Measurements from ENCODE around the gene C1orf232. TPM values are rescaled to one million over a fixed set of nuclear protein-coding genes. Genes with fewer than 3 reads are reported as not detected.

The C1orf232 gene
- total and polyA plus RNA-seq, 9 of the 15 experiments (the other 6 are each of a cell fraction or from before 2014, with no cell fraction given) = not detected

DNA sequence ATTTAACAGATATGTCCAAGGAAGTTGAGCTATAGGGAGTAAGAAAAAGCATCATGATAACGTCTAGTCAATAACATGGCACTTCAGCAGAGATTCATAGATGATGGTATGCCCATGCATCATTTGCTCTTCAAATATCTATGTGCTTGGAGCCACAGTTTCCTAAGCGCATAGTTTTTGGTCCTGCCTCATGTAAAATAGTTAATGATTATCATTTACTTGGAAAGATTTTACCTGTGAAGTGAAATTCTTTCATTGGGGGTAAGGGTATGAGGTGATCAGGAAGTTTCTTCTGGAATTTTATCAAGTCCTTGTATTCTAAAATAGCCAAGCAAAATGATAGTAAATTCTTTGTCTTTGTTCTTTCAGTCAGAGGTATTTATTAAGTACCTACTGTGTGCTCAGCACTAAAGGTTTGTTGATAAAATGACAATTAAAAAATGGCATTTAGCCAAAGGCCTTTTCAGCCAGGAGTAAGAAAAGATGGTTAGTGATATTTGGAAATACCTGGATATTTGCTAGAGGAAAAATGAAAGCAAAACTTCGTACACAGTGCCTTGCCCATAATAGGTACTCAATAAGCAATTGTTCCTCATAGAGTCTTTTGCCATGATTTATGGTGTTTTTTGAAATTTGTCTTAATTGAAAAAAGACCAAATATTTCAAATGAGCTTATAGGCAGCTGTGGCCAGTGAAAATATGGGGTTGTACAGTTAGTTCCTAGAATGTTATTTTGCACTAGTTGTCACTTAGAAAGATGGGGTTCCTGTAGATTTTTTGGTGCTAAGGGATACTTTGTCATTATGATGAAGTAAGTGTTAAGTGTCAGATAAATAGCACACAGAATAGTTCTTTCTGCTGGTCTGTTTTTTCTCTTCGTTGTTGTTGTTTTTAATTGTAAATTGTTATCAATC lies 44.1 kb downstream of the C1orf232 start (continued):
- TF ChIP-seq, protein P1, sequence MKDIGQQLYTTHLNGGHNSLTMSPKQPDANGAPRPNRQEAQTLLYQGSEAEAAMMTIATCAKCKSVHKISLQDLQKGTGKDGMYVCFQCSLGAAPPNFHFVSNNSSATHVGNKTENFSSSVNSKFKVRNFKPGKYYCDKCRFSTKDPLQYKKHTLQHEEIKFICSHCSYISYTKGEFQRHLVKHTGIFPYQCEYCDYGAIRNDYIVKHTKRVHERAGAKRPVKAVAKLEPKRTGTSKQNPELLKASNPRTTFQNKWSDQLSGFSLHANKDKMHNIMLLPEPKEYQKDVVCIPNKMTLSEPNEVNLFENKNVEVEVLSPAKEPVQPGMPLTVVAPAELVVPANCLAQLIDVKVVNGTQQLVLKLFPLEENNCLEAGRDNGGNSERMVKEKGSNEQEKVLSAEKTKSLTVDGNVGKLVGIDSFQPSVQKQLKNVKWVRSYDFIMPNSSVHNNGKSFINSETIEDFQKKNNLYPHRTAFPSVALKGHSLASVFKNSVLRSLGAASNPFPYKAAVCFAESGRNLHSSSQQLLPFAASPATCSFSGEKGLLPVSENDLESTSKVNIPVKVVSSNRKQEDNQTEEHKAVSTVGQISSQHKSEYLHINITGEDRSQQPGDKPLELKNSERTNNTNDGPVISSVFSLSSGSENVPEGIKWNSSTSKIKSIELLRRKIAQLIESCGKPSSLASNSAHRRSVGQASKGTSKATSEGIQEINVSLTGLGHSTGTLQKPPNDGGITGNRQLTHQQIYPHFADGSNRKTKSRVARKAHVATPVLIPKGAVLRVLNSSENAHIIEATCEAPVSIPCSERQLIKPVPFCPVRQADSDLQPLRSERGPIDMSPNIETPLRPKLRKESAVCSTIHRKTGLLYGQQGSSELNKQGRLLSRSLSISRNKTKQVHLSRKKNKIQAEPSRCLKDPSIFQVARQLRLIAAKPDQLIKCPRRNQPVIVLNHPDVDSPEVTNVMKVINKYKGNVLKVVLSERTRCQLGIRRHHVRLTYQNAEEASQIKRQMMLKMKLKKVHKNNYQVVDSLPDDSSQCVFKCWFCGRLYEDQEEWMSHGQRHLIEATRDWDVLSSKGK (CRISPR knock-in tag; IDR thresholded peaks at IDR 0.05) = no peak
- TF ChIP-seq CBX3 (IDR thresholded peaks at IDR 0.05; ENCODE audit: borderline replicate concordance in 1 of 2, low read length in 2 of 2) (no peak), GTF2E2 (tag; IDR thresholded peaks at IDR 0.05) (no peak), CHD1 (IDR thresholded peaks at IDR 0.05; ENCODE audit: low read length) (no peak), NFRKB (IDR thresholded peaks at IDR 0.05; ENCODE audit: low read depth) (0 out of 2 replicates have a peak, but pooled peaks have one; percentile 13), ZNF436 (CRISPR knock-in tag; IDR thresholded peaks at IDR 0.05) (no peak), HDAC8 (tag; IDR thresholded peaks at IDR 0.05) (peak; percentile 65), NFIX (CRISPR knock-in tag; IDR thresholded peaks at IDR 0.05; ENCODE audit: low read depth) (0 out of 2 replicates have a peak, but pooled peaks have one; percentile 5), ZNF695 (CRISPR knock-in tag; IDR thresholded peaks at IDR 0.05) (no peak), ZC3H8 (IDR thresholded peaks at IDR 0.05) (no peak), FOXP1 (CRISPR knock-in tag; IDR thresholded peaks at IDR 0.05) (no peak), MTA1 (IDR thresholded peaks at IDR 0.05; ENCODE audit: borderline replicate concordance) (no peak), TFAM (CRISPR knock-in tag; conservative IDR thresholded peaks at IDR 0.05) (no peak), XRCC3 (IDR thresholded peaks at IDR 0.05) (no peak), NCOA2 (IDR thresholded peaks at IDR 0.05; ENCODE audit: partially characterized antibody in 2 of 2) (no peak), POLR2B (IDR thresholded peaks at IDR 0.05; ENCODE audit: low read depth, partially characterized antibody) (no peak), KAT2B (IDR thresholded peaks at IDR 0.05; ENCODE audit: low read depth, low read length) (no peak), NR2C2 (CRISPR knock-in tag; IDR thresholded peaks at IDR 0.05) (no peak), NR2C2 (tag; IDR thresholded peaks at IDR 0.05) (no peak), KLF1 (tag; IDR thresholded peaks at IDR 0.05) (no peak), ZNF445 (CRISPR knock-in tag; IDR thresholded peaks at IDR 0.05; ENCODE audit: low read depth) (peak; percentile 46; the same call in 1 of the 2 replicates), SPI1 (IDR thresholded peaks at IDR 0.05; ENCODE audit: borderline replicate concordance, low read depth, low read length) (no peak)
- TF ChIP-seq, protein P2, sequence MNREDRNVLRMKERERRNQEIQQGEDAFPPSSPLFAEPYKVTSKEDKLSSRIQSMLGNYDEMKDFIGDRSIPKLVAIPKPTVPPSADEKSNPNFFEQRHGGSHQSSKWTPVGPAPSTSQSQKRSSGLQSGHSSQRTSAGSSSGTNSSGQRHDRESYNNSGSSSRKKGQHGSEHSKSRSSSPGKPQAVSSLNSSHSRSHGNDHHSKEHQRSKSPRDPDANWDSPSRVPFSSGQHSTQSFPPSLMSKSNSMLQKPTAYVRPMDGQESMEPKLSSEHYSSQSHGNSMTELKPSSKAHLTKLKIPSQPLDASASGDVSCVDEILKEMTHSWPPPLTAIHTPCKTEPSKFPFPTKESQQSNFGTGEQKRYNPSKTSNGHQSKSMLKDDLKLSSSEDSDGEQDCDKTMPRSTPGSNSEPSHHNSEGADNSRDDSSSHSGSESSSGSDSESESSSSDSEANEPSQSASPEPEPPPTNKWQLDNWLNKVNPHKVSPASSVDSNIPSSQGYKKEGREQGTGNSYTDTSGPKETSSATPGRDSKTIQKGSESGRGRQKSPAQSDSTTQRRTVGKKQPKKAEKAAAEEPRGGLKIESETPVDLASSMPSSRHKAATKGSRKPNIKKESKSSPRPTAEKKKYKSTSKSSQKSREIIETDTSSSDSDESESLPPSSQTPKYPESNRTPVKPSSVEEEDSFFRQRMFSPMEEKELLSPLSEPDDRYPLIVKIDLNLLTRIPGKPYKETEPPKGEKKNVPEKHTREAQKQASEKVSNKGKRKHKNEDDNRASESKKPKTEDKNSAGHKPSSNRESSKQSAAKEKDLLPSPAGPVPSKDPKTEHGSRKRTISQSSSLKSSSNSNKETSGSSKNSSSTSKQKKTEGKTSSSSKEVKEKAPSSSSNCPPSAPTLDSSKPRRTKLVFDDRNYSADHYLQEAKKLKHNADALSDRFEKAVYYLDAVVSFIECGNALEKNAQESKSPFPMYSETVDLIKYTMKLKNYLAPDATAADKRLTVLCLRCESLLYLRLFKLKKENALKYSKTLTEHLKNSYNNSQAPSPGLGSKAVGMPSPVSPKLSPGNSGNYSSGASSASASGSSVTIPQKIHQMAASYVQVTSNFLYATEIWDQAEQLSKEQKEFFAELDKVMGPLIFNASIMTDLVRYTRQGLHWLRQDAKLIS (CRISPR knock-in tag; IDR thresholded peaks at IDR 0.05) = no peak
